HG02884 (cell line): ENCODE measurements around the gene PKP4.
A peak's percentile ranks its signal among the peaks of the same experiment; 100 is the strongest.
"Not testable (repeated sequence)": the region's sequence is repeated elsewhere in the genome, so short reads cannot be mapped to it uniquely, and the experiment has no call there.

Source experiments
- ATAC-seq: cut with Tn5 transposase; IDR thresholded peaks from one replicate; pipeline ENCODE4 v1.9.1; 2021; ENCODE audit warnings: mild to moderate bottlenecking, moderate library complexity; ENCODE audit not compliant: unreplicated experiment

Gene PKP4

GRCh38 chr2:158472829-158473228 is 16.1 kb downstream of the PKP4 start:
- ATAC-seq, result not testable (repeated sequence)

- not testable (repeated sequence) for ATAC-seq
Observed at GRCh38 chr2:158473300-158473699, 16.5 kb downstream of the PKP4 start.

DNA sequence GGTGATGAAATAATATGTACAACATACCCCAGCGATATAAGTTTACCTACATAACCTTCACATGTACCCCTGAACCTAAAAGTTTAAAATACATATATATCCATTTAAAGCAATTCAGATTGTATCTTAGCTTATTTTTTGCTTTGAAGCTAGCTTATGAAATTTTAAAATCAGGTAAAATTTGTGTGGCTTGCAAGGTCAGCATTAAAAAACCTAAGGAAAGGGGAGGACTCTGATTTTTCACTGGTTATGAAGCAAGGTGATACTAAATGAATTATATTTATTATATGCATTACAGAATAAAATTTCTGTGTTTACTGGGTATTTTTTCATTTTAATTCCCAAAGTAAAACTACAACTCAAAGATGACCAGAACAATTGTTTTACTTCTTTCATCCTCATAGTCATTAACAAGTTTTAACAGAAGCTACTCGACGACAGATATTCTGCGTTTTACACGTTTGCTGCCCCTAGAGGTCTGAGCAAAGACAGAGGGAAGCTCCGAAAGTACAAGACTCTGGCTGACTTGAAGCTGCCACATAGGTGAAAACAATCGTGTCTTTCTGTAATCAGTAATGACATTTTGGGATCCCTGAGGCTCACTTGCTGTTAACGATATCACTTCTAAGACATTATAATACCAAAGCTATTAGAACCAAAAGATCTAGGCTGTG is 17.1 kb downstream of the PKP4 start:
- no peak for ATAC-seq

GRCh38 chr2:158474526-158475011 is 17.8 kb downstream of the PKP4 start:
- not testable (repeated sequence) for ATAC-seq

DNA sequence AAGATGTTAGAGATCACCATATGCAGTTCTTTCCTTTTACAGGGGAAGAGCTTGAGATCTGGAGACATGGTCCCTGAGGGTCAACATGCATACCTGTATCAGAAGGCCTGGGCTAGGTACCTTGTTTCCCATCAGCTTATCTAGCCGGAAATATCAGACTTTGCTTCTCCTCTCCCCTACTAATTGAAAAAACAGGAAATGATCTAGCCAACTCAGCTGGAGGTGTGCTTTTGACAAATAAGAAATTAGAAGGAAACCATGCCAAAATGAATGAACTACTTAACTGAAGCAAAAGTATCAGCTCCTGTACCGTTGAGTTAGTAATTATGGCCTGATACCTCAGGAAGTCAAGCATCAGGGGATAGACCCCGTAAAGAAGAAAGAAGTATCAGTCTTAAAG is 20.4 kb downstream of the PKP4 start:
- ATAC-seq, result no peak

DNA sequence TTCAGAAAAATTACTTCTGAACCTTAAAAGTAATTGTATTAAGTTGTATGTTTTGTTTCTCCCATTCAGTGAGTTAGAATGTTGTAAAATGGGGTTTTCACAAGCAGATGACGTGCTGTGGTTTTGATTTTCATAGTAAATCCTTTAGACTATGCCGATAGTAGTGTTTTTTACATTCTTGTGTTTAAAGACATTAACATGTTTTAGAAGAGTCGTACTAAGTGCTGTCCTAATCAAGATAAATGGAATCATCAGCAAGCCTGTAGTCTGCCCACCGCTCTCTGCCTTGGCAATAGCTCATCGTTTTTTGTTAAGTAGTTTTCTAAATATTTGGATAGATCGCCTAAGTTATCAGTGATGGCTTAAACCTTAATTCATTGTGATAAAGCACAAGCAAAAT is 21.5 kb downstream of the PKP4 start:
- no peak for ATAC-seq

DNA sequence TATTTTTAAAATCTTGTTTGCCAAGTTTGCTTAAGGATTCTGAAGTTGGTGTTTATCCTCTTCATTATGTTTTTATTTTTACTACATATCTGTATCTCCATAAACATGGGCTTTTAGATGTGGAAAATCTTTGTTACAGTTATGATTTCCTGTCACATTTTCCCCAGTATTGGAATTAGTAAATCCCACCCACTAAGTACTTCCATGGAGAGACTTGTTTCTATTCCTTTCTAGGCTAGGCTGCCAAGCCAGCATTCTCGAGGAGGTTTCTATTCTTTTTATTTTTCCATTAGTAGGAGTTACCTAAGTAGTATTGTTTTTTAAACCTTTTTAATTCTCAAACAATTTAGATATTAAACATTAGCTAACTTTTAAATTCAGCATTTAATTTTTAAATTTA is 22.1 kb downstream of the PKP4 start:
- no peak for ATAC-seq

- ATAC-seq, result no peak
Observed at GRCh38 chr2:158481116-158481515, 24.4 kb downstream of the PKP4 start.

DNA sequence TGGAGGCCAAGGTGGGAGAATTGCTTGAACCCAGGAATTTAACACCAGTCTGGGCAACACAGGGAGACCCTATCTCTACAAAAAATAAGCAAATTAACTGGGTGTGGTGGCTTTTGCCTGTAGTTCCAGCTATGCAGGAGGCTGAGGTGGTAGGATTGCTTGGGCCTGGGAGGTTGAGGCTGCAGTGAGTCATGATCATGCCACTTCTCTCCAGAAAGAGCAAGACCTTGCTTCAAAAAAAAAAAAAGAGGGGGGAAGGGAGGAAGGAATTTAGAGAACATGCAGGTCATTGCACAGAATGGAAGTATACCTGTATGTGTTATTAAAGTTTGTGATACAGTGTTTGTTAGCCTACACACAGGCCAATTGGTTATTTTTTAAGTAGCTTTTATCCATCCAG is 25.8 kb downstream of the PKP4 start:
- ATAC-seq, result no peak

GRCh38 chr2:158484892-158485556 is 28.3 kb downstream of the PKP4 start:
- peak; percentile 58 for ATAC-seq

DNA sequence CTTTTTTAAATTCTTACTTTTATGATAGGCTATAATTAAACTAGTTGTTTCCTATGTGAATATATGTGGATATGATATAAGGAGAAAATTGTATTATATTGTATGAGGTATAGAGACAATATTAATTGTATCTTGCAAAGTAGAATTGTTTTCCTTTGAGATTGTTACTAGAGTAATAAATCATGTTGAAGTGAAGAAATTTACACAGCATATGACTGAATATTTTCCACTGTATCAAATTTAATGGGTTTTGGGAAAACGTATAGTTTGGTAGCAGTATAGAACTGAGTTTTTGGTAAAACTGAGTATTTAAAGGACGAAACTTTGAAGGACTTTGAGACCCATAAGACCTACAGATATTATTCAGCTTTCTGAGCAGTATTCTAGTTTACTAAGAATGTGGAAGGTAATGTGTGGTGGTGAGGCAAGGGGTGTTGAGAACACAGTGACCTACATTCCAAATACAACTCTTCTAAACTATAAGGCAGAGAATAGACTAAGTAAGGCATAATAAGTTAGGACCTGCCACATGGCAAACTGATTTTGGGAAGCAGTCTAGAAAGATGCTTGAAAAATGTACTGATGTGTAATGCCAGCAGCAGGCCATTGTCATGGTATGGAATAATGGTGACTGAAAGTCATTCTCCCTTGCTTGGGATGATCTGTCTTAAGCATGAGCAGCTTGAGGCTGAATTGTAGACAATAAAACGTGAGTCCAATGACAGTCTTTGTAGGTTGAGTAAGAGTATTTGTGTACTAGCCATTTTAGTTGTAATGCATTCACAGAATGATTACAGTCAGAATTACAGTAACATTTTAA is 29.6 kb downstream of the PKP4 start:
- ATAC-seq, result peak; percentile 4

- peak; percentile 41 for ATAC-seq
Observed at GRCh38 chr2:158486970-158487325, 30.2 kb downstream of the PKP4 start.

GRCh38 chr2:158487419-158487818 is 30.7 kb downstream of the PKP4 start:
- no peak for ATAC-seq

DNA sequence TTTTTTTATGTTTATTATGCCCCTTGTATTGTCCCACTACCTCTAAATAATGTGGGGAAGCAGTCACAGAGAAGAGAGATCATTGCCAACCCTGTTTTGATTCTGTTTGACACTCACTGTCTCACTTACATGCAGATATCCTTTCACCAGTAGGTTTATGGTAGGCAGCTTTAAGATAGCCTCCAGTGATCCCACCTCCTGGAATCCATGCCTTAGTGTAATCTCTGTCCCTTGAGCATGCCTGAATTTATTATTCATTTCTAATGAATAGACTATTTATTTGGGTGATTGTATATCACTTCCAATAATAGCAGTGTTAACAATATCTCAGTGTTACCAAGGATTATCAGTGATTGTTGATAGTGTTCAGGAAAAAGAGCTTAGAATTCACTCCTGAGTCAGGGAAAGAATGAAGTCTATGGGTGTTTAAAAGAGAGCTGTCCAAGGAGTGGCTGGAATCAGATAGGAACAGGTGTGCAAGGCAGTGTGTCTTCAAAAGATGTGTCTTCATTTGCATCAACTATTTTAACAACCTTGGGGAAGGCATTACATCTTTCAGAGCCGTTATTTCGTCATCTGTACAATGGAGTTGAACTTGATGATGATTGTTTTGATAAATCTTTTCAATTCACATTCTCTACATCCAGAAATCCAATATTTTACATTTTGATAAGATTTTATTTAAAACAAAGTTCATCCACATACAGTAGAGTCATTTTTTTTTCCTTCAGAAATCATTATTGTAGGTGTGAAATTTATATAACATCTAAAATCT is 31.9 kb downstream of the PKP4 start:
- no peak for ATAC-seq

- ATAC-seq, result no peak
Observed at GRCh38 chr2:158489366-158490112, 32.8 kb downstream of the PKP4 start.

DNA sequence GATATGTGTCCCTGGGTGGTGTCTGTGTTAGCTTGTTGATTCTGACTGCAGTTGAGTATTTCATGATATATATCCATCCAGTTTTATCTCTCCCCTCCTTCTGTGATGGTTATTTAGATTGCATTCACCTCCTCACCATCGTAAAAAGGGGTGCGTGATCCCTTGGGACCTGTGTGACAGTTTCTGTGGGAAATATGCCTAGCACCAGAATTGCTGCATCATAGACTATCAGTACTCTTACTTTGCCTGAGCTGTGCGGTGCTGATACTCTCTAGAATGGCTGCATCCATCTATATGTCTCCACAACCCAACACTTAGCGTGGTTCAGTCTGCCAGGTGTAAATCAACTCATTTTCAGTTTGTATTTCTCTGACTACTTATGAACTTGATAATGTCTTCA is 34.3 kb downstream of the PKP4 start:
- no peak for ATAC-seq

DNA sequence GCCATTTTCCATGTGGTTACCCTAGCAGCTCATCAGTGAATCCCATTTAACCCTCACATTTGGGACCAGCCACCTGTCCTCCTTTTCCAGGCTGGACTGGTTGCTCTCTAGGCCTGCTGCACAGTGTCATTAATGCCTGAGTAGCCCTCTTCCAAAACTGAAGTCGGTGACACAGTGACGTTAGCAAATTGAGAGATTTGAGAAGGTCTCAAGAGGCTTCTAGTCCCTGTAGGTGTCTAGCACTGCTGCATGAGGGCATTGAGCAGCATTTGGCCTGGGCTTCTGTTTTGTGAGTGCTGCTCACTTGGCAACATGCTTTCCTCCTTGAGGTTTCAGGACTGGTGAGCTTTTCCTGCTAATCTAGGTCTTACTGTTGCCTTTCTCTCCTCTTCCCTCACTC is 36.7 kb downstream of the PKP4 start:
- ATAC-seq, result no peak

- ATAC-seq, result no peak
Observed at GRCh38 chr2:158495175-158495574, 38.4 kb downstream of the PKP4 start.

- ATAC-seq, result no peak
Observed at GRCh38 chr2:158496986-158497385, 40.2 kb downstream of the PKP4 start.

GRCh38 chr2:158497486-158497885 is 40.7 kb downstream of the PKP4 start:
- ATAC-seq, result no peak
